ENCODE measurements around the gene NFIB.

Gene NFIB

DNA sequence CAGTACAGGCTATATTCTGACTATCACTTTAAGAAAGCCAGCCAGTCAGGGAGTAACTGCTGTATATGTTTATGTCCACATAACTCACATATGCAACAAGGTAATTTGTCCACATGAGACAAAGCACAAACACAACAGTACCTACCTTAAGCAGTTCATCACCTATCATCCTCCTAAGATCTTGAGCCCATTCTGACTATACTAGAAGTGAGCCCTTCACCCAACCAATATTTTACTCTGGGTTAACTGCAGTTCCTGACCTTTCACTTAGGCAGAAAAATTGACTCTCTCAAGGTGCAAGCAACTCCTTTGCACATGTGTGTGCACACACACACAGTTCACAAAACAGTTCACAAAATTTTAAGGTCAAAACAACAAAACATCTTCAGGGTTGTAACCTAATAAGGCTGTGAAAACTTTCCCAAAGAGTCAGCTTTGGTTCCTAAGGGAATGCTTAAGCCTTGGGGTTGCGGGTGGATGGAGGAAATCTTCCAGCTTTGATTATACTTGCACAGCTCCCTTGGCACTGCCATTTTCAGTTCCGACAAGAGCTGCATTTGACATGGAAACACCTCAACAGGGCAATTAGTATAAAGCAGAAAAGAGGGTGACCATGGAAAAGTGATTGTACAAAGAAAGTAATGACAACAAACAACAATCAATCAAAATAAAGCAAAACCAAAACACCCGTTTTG, 215.3 kb downstream of the NFIB start:
- no peak for DNase-seq (ENCODE audit: low read depth)
- TF ChIP-seq, protein P1, sequence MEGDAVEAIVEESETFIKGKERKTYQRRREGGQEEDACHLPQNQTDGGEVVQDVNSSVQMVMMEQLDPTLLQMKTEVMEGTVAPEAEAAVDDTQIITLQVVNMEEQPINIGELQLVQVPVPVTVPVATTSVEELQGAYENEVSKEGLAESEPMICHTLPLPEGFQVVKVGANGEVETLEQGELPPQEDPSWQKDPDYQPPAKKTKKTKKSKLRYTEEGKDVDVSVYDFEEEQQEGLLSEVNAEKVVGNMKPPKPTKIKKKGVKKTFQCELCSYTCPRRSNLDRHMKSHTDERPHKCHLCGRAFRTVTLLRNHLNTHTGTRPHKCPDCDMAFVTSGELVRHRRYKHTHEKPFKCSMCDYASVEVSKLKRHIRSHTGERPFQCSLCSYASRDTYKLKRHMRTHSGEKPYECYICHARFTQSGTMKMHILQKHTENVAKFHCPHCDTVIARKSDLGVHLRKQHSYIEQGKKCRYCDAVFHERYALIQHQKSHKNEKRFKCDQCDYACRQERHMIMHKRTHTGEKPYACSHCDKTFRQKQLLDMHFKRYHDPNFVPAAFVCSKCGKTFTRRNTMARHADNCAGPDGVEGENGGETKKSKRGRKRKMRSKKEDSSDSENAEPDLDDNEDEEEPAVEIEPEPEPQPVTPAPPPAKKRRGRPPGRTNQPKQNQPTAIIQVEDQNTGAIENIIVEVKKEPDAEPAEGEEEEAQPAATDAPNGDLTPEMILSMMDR (conservative IDR thresholded peaks at IDR 0.05; ENCODE audit: low read depth, low read length): no peak
- no peak overlapping the region for H3K4me3 ChIP-seq (ENCODE audit: low read depth, low read length)

DNA sequence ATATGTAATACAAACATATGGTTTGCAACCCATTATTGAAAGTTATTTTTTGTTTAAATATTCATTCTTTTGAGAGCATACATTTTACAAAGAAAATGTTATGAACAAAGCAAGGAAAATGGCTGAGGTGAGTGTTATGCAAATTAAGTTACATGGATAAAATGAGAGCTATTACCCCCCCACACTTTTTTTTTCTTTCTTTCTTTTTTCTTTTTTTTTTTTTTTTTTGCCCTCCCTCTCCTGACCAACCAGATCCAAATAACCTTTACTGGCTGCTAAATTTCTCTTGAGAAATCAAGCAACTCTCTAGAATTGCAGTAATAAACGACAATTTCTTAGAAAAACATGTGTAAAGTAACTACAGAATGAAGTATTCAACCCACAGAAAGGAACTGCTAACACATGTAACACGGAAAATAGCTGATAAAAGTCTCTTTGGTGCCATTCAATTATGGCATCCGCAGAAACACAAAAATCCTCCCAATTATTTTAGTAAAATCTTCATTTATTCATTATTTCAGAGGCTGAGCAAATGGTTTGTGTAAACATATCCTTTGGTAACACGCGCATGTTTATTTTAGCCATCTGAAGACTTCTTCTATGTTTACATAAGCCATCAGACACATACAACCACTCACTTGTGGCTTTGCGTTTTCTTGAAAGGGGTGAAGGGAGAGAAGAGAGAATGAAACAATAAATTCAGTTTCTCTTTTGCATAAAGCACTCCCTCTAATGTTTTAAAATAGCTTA, 216.1 kb downstream of the NFIB start:
- no peak overlapping the region for H3K4me3 ChIP-seq (ENCODE audit: low read depth, low read length)
- TF ChIP-seq, protein P1 (conservative IDR thresholded peaks at IDR 0.05; ENCODE audit: low read depth, low read length): no peak
- peak; percentile 59 for DNase-seq (ENCODE audit: low read depth)

DNA sequence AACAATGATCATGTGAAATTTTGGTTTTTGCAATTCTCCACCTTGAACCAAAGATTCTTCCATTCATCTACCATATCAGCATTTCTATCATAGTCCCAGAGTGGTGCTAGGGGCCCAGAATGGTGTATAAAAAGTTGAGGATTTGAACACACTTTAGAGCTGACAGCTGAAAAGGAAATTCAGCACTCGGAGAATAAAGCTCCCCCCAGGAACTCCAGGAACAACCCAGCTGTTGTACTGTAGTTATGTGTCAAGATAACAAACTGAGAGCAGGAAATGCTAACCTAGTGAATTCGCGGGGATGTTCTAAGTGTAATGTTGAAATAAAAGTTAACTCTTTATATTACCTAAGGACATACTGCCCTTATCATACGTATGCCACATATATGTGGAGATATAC, 216.7 kb downstream of the NFIB start:
- H3K4me3 ChIP-seq (ENCODE audit: low read depth, low read length): no peak overlapping the region

DNA sequence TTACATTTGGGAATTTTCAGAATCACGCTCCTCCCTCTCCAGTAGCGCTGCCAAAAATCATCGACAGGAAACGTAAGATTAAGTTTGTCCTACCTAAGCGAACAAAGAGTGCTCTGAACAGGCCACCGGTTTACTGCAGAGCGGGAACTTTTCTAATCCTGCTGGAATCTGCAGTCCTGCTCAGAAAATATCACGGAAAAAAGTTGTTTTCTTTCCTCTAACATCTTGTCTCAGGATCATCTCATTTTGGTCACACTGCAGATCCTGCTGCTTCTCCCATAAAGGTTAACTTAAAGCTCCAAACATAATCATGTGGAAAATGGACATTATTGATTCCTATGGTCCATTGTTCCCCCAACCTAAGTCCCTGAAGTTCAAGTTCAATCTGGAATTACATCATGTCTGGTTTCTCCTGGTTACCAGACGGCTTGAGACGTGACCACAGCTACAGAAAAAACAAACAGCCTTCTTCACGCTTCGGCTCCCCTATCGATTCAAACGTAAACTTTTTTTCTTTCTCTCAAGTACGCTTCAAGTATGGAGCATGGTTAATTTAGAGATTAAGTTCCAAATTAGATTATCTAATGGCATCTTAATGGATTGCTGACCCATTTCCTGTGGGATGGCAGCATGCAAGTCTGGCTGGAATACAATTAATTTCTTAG, 217.6 kb downstream of the NFIB start:
- TF ChIP-seq, protein P1 (conservative IDR thresholded peaks at IDR 0.05; ENCODE audit: low read depth, low read length): peak; percentile 14
- peak overlapping the region; percentile 40 for H3K4me3 ChIP-seq (ENCODE audit: low read depth, low read length)
- peak; percentile 88 for DNase-seq (ENCODE audit: low read depth)

More for the DNA sequence above, 216.7 kb downstream of the NFIB start:
- peak; percentile 84 for DNase-seq (ENCODE audit: low read depth)
- TF ChIP-seq, protein P1 (conservative IDR thresholded peaks at IDR 0.05; ENCODE audit: low read depth, low read length): no peak

DNA sequence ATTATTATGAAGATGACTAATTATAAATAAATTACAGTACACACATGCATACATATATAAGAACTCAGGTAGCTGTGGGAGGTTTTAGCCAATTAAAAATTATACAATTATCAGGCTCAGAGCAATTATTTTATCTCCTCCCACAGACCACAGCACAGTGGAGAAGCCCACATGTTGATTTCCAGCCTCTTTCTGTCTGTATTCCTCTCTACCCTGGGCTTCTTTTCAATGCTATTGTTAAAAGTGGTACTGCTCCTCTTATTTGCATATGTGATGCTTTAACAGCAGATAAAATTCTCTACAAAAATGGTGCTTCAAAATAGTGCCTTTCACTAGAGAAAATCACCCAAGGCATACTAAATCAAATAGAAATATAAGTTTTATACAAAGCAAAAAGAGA, 218.7 kb downstream of the NFIB start:
- no peak for DNase-seq (ENCODE audit: low read depth)
- H3K4me3 ChIP-seq (ENCODE audit: low read depth, low read length): no peak overlapping the region
- TF ChIP-seq, protein P1 (conservative IDR thresholded peaks at IDR 0.05; ENCODE audit: low read depth, low read length): no peak

DNA sequence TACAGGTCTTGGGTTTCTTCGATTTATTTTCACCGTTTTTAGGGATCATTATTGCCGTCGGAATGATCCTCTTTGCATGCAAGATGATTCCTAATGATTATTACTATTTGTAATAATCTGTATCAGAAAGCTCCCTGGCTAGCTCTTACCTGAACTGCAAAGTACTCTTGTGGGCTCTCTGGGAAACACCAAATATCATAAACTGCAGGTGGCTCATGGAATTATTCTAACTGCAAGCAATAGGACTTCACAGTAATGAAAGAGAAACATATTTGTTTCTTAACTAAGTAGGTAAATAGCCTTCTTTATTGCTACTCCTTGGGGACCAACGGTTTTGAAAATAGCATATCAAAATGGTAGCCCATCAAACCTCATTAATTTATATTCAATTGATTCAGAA, 219.4 kb downstream of the NFIB start:
- H3K4me3 ChIP-seq (ENCODE audit: low read depth, low read length): no peak overlapping the region
- TF ChIP-seq, protein P1 (conservative IDR thresholded peaks at IDR 0.05; ENCODE audit: low read depth, low read length): no peak
- no peak for DNase-seq (ENCODE audit: low read depth)

All from choroid plexus epithelial cell (primary cell).